Mammary epithelial cell (primary cell): ENCODE results near the gene AASS.

Source experiments
- CTCF ChIP-seq, 2 donors: IDR thresholded peaks in 1 of 2; conservative IDR thresholded peaks in 1 of 2; 2 replicates each; pipeline ENCODE4 v1.5.1; 2011 to 2012; ENCODE audit warnings: inconsistent platforms in 2 of 2, low read length in 2 of 2, mild to moderate bottlenecking in 2 of 2, control low read depth in 1 of 2, low read depth in 1 of 2; ENCODE audit not compliant: insufficient read depth in 1 of 2; ENCODE audit errors: extremely low read depth in 1 of 2
- EZH2 ChIP-seq: IDR thresholded peaks from 2 replicates; pipeline ENCODE4 v1.6.1; 2012; ENCODE audit warnings: low read length, inconsistent platforms, borderline replicate concordance

DNA sequence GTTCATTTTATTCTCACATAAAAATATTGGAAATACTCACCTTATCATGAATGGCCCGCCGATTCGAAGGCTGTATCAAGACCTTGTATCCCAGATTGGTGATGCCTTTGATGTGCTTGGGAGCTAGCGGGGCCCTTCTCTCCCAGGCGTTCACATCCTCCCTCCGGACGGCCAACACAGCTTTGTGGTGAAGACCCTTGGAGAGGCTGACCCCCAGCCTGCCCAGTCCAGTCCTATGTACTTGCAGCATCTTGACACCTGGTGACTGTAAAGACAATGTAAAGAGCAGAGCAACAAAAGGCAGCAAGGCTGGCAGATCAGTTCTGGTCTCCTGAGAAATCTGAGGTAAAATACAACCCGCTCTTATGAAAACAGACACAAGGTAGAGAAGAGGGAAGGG is 10.6 kb downstream of the AASS start:
- TF ChIP-seq CTCF (conservative IDR thresholded peaks at IDR 0.05 in 1 of 2, IDR thresholded peaks at IDR 0.05 in 1 of 2; ENCODE audit: extremely low read depth in 1 of 2, insufficient read depth in 1 of 2, low read depth in 1 of 2, low read length in 2 of 2) (no peak), EZH2 (no peak)
